GM10266 (cell line): ENCODE measurements around the gene L3MBTL3.

Experiments used
- DNase-seq: peaks from one replicate; pipeline ENCODE4 v3.0.0; 2012; ENCODE audit errors: extremely low spot score
- TF ChIP-seq, protein P1 (sequence below): IDR thresholded peaks from 2 replicates; pipeline ENCODE4 v1.5.1; 2012; ENCODE audit warnings: mild to moderate bottlenecking, low read depth; ENCODE audit not compliant: control insufficient read depth, insufficient read depth; ENCODE audit errors: missing control alignments

Gene L3MBTL3

GRCh38 chr6:129992881-129993280 lies 25.5 kb upstream of the L3MBTL3 start:
- DNase-seq = no peak
- TF ChIP-seq, protein P1, sequence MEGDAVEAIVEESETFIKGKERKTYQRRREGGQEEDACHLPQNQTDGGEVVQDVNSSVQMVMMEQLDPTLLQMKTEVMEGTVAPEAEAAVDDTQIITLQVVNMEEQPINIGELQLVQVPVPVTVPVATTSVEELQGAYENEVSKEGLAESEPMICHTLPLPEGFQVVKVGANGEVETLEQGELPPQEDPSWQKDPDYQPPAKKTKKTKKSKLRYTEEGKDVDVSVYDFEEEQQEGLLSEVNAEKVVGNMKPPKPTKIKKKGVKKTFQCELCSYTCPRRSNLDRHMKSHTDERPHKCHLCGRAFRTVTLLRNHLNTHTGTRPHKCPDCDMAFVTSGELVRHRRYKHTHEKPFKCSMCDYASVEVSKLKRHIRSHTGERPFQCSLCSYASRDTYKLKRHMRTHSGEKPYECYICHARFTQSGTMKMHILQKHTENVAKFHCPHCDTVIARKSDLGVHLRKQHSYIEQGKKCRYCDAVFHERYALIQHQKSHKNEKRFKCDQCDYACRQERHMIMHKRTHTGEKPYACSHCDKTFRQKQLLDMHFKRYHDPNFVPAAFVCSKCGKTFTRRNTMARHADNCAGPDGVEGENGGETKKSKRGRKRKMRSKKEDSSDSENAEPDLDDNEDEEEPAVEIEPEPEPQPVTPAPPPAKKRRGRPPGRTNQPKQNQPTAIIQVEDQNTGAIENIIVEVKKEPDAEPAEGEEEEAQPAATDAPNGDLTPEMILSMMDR = no peak

GRCh38 chr6:129994410-129994809 lies 24.0 kb upstream of the L3MBTL3 start:
- DNase-seq = no peak
- TF ChIP-seq, protein P1 = no peak

- DNase-seq = no peak
- TF ChIP-seq, protein P1 = no peak
Measured at GRCh38 chr6:129996387-129996786, 22.0 kb upstream of the L3MBTL3 start.

- TF ChIP-seq, protein P1 = no peak
- no peak for DNase-seq
Measured at GRCh38 chr6:130000526-130001421, 17.6 kb upstream of the L3MBTL3 start.

DNA sequence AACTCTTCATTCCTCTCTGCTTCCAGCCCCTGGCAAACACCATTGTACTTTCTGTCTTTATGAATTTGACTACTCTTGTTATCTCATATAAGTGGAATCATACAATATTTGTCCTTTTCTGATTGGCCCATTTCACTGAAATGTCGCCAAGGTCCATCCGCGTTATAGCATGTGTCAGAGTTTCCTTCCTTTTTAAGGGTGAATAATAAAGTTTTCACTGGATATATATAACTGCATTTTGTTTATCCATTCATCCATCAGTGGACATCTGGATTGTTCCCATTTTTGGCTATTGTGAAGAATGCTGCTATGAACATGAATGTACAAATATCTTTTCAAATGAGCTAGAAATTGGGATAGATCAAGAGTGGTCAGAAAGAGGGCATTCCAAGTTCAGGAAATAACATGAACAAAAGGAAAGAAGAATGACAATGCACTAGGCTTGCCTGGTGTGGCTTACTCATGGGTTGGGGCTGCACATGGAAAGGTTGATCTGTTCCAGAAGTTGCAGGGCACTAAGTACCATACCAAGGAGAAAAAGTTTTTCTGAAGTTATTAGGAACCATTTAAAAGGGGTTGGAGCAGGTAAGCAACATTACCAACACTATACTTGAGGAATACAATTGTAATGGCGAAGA lies 10.0 kb upstream of the L3MBTL3 start:
- TF ChIP-seq, protein P1 = no peak
- DNase-seq = no peak

DNA sequence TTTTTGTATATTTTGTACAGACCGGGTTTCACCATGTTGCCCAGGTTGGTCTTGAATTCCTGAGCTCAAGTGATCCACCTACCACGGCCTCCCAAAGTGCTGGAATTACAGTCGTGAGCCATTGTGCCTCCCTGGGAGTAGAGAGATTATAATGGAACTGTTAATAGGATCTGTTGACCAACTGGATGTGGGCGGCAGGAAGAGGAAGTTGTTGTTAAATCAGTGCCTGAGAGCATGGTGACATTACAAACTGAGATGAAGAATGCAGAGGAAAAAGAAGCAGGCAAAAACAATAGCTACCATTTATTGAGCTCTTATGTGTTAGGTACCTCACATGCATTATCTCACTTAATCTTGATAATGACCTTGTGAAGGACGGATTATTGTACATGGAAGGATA lies 9.2 kb upstream of the L3MBTL3 start:
- TF ChIP-seq, protein P1 = no peak
- DNase-seq = no peak

DNA sequence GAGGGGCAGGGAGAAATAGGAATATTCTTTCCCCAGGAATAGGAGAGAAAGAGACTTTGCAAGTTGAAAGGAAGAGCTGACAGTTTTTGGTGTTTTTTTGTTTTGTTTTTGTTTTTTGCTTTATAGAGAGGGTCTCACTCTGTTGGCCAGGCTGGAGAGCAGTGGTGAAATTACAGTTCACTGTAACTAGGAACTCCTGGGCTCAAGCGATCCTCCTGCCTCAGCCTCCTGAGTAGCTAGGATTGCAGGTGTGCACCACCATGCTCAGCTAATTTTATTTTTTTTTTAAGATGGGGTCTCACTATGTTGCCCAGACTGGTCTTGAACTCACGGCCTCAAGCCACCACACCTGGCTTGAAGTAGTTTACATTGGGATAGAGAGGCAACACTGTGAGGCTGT lies 8.0 kb upstream of the L3MBTL3 start:
- no peak for DNase-seq
- TF ChIP-seq, protein P1 = no peak
